NCI-H2107 treated with DMSO at 0.1 percent for 48 hours (cell line): ENCODE results near the gene RAD51B.
"Not testable (repeated sequence)": the region's sequence is repeated elsewhere in the genome, so short reads cannot be mapped to it uniquely, and the experiment has no call there.

ENCODE experiments used
- DNase-seq: peaks from one replicate; lab custom pipeline; 2025; ENCODE audit not compliant: unreplicated experiment; lab: John Stamatoyannopoulos, UW

The RAD51B gene

DNA sequence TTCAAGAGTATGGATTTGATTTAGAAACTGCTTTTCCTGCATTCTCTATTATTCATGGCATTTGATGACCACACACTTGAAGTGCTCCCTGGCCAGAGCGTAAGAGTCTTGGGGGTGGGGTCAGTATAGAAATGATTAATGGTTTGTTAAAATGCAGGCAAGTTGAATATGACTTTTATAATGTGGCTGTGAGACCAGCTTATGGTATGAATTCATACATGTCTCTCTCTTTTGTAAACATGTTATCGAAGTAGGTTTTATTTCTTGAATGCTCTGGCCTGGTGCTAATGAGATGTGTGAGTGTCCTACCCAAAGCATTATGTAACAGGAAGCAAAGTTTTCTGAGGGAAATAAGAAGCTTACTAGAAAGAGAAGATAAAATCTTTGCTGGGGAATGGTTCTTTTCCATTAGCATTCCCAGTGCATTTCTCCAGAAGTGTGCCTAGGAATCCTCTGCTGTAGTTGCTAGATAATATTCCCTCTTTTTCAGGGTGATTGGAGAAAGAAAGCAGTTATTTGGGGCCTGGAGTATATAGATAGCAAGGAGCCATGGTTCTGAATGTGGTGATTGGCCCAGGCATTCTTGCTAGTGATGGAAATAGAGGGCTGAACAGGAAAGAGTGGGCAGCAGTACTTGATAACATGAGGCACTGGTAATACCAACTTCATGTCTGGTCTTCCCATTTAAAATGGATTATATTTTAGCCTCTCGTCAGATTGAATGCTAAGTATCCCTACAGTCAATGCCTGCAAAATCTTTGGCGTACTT is 289.7 kb downstream of the RAD51B start:
- DNase-seq: no peak

GRCh38 chr14:68111097-68111852 is 291.7 kb downstream of the RAD51B start:
- peak; percentile 99 for DNase-seq

- no peak for DNase-seq
These were observed 292.3 kb downstream of the RAD51B start for GRCh38 chr14:68111853-68112270.

DNA sequence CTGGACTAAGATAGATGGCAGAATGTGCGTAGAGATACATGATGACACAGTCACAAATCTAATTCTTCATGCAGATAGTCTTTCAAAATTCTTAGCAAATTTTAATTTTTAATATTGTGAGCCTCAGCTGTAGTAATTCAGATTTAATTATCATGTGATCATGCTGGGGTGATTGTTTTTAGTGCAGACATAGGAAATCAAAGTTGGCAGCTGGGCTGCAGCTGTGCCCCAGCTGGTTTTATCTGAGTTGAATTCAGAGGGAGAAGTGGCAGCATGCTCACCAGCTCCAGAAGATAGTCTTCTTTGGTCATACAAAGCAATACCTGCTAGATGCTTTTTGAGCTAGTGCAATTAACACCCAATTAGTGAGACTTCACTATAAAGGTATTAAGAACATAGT is 292.9 kb downstream of the RAD51B start:
- DNase-seq: no peak

GRCh38 chr14:68113343-68113930 is 293.9 kb downstream of the RAD51B start:
- DNase-seq: no peak

- not testable (repeated sequence) for DNase-seq
These were observed 296.4 kb downstream of the RAD51B start for GRCh38 chr14:68115952-68116351.

GRCh38 chr14:68122651-68123050 is 303.1 kb downstream of the RAD51B start:
- DNase-seq: no peak

DNA sequence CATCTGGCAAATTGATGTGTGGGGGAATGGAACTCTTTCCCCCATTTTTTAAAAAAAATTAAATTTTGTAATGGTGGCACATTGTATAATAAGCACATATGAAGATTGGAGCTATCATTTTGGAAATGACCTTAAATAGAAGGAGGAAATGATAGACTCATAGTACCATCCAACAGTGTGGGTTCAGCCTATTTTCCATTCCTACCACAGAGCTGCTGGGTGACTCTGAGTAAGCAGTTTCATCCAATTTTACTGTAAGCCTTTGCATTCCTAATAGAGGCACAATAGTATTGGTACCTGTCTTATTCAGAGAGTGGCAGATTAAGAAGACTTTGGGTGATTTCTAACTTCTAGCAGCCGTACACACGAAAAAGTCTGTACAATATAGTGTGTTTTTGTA is 304.5 kb downstream of the RAD51B start:
- no peak for DNase-seq

GRCh38 chr14:68124979-68125731 is 305.6 kb downstream of the RAD51B start:
- DNase-seq: no peak

GRCh38 chr14:68127166-68127565 is 307.6 kb downstream of the RAD51B start:
- no peak for DNase-seq

DNA sequence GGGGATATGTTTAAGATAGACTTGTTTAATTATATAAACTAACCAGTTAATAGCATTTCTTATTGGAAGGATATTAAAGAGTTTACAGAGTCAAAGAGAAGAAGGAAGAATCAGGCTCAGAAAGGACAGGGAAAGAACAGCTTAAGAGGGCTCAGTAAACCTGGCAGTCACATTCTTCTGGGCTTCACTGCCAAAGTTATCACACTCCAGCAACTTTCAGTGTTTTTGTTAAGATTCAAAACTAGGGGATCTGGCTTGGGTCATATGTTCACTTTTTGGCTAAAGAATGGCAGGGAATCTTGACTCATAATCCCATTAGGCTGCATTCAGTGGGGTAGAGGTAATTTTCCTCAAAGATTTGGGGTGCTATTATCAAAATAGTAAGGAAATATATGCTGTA is 312.3 kb downstream of the RAD51B start:
- DNase-seq: no peak

GRCh38 chr14:68132563-68133121 is 313.1 kb downstream of the RAD51B start:
- DNase-seq: no peak

DNA sequence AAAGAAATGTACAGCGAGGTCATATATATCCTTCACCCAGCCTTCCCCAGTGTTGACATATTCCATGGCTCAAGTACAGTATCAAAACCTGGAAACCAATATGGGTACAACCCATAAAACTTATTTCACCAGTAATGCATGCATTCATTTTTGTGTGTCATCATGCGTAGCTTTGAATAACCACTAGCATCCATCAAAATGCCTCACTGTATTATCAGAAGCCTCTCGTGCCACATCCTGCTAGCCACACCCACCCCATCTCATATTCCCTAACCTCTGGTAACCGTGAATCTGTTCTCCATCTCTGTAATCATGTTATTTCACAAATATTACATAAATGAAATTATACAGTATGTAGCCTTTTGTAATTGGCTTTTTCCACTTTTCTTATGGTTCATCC is 314.3 kb downstream of the RAD51B start:
- DNase-seq: no peak

DNA sequence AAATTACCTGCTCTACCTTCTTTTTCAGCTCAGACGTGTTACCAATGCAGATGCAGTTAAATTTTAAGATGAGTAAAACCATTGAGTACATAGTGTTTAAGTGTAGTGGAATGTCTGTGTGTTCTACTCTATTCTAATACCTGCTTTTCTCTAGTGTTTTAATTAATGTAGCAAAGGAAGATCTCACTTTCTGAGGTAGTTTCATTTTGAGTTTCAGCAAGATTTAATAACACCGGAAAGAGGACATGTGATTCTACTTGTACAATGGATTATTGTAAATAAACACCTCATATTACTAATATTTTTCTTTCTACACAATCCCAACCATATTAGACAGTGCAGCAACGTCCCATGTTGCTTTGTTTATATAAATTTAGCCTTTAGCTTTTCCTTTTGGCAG is 315.4 kb downstream of the RAD51B start:
- no peak for DNase-seq

DNA sequence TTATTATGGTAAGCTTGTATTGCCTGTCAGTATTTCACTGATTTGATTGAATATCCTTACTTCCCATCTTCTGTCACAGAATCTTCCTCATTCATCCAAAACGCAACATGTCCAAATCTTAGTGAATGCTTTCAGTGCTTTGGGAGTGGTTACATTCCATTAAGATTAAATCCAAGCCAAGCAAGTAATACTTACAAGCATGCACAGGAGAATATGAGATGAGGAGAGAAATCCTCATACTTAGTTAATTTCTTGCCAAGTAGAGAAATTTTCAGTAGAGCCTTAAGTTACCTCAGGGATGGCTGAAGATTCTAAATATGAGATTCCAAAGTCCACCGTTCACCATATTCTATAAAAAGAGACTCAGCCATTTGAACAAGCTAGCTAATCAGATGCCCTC is 316.0 kb downstream of the RAD51B start:
- DNase-seq: no peak

DNA sequence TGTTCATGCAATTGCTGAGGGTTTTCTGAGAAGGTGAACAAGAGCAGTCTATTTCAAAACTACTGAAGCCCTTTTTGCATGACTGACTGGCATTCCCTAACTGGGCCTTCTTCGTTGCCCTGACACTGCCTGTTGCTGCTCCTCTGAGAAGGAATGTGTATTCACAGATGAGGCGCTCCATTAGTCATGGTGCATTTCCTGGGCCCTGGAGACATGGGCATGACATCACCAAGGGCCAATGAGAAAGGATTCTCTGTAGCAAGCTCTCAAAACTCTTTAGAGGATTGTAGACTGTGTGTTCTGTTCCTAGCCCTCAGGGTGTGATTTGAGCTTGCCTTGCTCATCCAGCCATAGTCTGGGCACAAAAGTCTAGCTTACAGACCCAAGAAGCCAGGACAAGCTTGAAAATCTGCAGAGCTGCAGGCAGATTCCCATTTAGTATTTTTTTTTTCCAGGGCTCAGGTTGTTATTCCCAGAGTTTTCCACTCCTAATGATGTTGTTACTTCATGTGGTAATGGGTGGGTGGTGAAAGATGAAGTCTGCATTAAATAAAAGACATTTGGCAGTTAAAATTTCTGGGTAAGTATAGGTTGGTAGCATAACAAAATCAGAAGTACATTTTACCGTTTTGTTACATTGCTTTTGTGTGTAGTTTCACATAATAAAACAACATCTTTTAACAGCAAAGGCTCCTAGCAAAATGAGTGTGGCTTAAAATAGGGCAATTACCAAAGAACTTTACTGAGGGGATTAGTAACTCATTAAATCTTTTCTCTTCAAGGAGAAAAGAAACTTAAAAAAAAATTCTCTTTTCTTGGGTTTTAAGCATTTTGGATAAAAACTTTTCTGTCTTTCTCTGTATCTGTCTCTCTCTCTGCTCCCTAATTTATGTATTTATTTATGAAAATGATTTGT is 318.4 kb downstream of the RAD51B start:
- DNase-seq: peak; percentile 33

- no peak for DNase-seq
These were observed 320.0 kb downstream of the RAD51B start for GRCh38 chr14:68139431-68140075.

DNA sequence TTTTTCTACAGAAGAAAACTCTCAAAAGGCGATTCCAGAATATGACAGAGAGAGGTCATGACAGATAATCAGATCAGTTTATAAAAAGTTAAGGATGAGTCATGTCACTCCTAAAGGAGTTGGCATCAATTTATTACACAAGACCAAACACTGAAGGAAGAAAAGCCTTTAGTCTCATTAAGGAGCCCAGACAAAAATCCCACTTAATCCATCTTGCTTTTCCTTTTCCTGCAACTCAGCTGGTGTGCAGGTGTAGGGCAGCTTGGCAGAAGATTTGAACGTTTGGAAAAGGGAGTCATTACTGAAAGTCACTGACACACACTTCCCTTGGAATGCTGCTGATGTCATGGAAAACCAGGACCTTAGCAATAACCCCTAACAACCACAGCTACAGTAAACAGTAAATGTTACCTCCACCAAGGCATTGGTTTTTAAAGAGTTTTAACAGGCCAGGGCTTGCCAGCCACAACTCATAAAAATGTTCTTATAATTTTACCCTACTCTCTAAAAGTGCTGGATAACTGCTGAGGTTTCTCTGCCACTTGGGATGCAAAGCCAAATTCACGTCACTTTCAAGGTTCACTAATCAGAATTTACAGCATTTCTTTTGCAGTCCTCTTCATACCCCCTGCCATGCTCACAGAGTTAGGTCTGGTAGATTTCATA is 320.6 kb downstream of the RAD51B start:
- DNase-seq: peak; percentile 63

DNA sequence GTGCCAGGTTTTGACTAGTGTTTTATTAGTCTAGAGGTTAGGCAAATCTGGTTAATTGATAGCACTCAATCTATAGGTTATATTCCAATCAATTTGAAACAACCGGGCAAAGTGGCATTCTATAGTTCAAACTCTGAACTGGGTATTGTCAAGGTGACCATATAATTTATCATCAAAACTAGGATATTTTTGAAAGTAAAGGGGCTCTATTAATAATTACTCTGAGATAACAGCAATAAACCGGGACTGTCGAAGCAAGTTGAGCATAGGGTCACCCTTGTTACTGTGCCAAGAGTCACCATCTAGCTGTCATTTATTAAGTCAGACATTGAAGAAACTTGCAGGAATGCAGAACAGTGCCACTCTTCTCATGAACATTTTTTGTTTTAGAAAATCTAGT is 321.2 kb downstream of the RAD51B start:
- DNase-seq: no peak
